Stimulated activated CD8-positive, alpha-beta memory T cell treated with anti-CD3 and anti-CD28 coated beads, Interleukin-7, amount 100 ng/mL, for 4 hours (primary cell): ENCODE results near the gene LRRC4.

Experiments used
- DNase-seq, 2 donors: peaks; one replicate each; pipeline ENCODE4 v3.0.0-alpha.2; 2020; ENCODE audit warnings: low read depth in 2 of 2

LRRC4 gene

DNA sequence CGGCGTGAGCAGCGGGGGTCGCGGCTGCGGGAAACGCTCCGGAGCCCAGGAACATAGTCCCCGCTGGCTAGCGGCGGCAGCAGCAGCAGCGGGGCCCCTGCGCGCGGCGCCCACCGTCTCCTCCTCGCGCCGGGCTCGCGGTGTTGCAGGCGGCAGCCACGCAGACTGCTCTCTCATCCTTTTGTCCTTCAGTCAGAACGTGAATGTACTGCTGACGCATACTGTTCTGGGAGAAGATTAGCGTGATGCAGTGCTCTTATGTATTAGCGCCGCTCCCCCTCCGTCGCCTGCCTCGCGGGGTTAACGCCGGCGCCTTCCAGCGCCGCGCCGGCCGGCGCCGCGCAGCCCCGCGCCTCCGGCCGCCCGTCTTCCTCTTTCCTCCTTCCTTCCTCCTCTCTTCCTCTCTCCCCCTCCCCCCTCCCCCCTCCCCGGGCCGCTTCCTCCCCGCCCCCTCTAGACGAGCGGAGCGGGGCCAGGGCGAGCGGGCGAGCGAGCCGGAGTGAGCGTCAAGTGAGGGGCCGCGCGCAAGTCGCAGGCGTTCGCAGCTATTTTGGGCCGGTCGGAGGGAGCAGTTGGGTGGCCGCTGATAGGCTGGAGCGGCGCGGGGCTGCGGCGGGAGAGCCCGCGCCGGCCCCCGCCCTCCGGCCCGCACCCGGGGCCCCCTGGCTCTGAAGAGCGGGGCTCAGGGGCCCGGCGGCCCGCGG lies 816 bp upstream of the LRRC4 start:
- peak; percentile 27 to 36 for DNase-seq

GRCh38 chr7:128030263-128030653 lies 979 bp downstream of the LRRC4 start:
- DNase-seq = no peak

- no peak for DNase-seq
These were observed 1.7 kb downstream of the LRRC4 start for GRCh38 chr7:128029405-128029995.

GRCh38 chr7:128027485-128027980 lies 3.7 kb downstream of the LRRC4 start:
- no peak for DNase-seq

DNA sequence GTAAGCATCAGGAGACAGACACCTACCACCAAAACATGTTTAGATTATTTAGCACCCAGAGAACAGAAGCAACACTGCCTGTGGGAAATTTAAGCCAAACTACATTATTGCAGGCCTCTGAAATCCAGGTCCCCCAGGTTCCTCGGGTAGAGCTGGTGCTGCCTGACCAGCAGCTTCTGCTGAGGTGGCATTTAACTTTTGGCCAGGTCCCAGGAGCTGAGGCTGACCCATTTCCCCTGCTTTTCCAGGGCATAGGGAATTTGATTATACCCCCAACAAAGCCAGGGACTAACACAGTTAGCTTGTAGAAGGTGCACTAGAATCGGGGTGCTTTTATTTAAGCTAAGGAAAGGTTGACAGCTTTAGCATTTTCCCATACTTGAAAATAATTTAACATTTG lies 4.7 kb downstream of the LRRC4 start:
- DNase-seq = no peak

DNA sequence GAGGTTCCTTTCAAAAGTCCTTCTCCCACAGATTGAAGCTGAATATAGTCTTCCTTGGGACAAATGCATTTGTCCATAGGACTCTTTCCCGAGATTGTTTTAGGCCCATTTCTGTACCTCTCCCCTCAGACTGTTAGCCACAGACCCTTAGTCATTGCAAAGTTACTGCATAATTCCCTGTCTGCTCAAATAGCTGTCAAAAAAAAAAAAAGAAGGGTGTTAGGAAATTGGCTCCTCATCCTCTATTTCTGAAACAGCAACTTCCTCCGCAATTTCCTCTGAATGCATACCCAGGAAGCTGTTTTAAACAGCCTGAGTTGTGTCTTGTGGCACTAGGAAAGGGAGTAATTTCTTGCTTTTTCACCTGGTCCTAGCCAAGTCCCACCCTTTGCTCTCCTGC lies 5.4 kb downstream of the LRRC4 start:
- no peak for DNase-seq

DNA sequence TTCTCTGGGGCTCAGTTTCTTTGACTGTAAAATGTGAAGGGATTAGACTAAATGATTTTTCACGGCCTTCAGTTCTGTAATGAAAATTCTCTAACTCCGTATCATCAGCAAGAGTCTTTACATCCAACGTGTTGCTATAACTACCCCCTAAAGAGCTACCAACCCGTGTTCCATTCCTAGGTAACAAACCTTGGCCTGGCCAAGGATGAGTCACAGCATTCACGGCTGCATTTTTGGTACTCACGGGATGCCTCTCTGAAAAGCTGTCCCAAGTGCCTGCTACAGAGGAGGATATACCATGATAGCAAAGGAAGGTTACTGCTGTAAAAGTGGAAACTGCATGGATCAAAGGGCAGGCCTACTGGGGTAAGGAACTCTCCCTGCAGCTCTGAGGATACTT lies 5.9 kb downstream of the LRRC4 start:
- no peak for DNase-seq

- no peak for DNase-seq
These were observed 7.1 kb downstream of the LRRC4 start for GRCh38 chr7:128024151-128024550.

- no peak for DNase-seq
These were observed 8.4 kb downstream of the LRRC4 start for GRCh38 chr7:128022631-128023532.

- DNase-seq = no peak
These were observed 9.9 kb downstream of the LRRC4 start for GRCh38 chr7:128021366-128021765.

DNA sequence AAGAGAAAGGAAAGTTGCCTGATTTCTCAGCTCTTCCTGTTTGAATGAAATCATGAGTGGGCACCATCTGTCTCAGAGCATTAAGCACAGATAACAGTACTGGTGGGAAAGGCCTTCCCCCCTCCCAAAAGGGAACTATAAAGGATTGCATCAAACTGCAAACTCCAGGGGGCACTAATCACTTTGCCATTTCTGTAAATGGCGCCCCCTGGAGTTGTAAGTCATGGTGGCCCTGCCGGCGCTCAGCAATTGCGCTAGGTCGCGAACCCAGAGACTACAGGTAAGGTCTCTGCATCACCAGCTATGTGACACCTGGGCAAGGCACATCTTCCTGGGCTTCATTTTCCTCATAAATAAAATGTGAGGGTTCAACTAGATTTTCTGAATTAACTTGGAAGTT lies 11.1 kb downstream of the LRRC4 start:
- no peak for DNase-seq

DNA sequence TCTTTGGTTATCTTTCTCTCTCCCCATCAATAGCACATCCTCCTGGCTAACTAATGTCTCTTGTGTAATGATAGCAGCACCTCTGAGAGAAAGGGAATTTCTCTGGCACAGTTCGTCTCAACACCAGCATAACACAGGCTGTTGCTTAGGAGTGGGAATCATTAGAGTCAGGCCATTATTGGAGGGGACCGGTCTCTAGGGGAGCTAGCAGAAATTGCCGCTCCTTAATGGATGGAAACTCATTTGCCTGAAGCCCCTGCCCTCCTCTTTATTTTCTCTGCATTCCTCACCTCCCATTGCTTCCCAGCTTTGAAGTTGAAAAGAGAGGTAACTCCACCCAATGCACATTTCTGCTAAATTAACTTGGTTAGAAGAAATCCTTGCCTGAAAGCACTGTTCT lies 11.9 kb downstream of the LRRC4 start:
- no peak for DNase-seq

DNA sequence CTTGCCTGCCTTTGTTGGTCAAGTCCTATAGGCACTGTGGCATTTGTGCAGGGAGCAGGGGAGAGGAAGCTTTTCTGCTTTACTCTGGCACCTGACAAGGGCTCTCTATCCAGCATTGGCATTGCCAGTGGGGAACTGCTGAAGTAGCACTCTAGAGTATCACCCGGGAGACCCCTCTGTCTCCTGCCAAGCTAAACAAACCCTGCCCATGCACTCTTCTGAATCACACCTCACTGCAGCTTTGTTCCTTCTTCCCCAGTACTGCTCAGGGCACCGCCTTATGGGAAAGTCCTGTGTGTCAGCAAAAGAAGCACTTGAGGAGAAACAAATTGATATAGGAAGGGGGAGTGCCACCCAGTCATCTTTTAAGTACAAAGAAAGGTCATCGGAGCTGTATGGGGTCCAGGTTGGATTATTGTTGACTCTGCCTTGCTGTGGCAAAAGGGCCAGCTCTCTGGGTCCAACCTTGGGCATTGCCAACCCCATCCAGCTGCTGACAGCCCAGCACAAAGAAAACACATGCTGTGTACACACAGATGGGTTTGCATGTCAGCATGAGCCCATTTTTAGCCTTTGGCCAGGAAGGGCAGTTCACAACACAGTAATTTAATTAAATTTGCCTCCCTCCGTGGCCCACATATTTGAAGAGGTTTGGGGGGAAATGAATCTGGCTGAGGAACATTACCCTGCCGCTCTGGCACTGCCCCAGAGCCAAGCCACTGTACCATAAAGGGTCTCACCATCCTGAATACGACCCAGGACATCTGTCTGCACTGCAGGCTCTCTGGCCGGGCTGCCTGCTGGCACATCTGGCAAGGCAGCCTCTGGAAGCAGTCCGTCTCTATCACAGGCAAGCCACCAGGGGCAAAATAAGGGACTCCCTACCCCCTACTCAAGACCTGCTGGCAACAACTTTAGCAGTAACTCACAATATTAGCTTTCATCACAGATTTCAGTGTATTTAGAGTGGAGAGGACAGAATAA lies 13.1 kb downstream of the LRRC4 start:
- DNase-seq = no peak

- DNase-seq = no peak
These were observed 13.8 kb downstream of the LRRC4 start for GRCh38 chr7:128017460-128017859.

DNA sequence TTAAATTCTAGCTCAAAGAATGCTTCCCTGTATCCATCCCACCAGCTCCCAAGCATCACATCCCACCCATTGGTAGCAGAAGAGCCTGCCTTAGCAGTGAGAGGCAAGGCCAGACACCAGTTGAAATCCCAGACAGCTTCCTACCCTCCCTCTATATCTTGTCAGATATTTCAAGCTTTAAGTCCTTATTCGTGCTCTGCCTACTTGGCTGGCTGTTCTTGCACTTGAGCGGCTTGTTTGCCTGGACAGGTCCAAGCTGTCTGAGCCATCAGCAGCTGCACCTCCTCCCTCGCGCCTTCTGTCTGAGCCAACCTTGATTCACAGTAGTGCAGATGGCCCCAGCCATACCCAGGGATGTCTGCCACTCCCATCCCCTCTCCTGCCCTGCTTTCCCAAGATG lies 16.4 kb downstream of the LRRC4 start:
- DNase-seq = no peak

- no peak for DNase-seq
These were observed 20.0 kb downstream of the LRRC4 start for GRCh38 chr7:128011131-128011661.

DNA sequence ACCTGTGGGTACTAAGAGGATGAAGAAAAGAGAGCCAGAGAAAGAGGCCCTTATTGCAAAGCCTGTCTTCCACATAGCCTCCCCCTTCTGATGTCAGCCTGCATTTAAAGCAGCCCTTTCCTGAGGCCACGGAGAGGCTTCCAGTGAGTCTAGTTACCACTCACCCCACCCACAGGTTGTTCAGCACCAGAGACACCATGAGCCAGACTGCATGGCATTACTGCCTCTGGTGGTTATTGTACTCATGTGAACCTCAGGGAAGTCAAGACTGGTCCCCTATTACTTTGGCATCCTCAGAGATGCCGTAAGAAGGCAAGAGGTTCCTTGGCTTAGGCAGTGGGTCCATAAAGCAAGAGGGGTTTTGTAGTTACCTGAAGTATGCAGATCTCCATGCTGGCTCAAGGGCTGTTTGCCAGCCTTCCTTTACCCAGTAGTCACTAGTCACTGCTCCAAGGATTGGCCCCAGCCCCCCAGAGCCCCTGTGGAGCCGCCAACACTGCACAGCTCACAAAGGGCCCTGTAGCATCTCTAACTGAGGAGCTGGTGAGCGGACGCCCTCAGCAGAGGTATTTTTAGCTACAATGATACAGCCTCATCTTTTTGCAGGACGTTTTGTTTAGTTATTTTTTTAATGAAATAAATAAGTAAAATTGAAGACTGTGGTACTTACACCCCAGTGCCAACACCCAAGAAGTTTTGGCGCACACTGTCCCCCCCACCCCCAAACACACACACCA lies 20.7 kb downstream of the LRRC4 start:
- no peak for DNase-seq

DNA sequence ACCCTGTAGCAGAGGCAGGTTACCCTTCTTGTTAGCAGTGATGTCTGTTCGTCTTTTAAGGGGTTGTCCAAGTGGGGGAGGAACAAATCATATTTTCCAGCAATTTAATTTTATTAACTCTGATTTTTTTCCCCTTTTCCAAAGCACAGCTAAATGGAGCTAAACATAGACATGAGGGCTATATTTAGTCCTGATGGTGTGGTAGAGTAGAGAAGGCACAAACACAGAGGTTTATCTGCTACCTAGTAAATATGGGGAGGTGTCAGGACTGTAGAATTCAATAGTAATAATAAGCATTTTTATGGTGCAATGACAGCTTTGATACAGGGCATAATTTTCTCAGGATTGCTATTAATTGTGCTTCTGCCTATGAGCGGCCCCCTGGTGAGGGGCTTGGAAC lies 22.5 kb downstream of the LRRC4 start:
- DNase-seq = no peak

DNA sequence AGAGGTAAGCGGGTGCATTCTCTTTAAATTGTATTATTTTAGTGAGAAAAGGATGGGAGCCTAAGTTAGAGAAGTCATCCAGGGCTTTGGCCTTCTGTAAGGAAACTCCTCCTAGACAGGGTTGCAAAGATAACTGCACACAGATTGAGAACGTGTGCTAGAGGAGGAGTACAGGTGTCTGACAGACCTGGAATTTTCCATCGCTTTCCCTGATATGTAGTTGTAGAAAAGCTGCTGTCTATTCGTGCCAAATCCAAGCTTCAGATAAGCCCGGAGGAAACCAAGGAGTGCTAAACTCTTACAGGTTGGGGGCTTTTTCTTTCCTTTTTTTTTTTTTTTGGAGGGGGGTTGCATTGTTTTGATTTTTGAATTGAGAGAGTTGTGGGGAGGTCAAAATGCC lies 23.1 kb downstream of the LRRC4 start:
- DNase-seq = no peak

- no peak for DNase-seq
These were observed 23.9 kb downstream of the LRRC4 start for GRCh38 chr7:128007303-128007680.
